Measurements from ENCODE around the gene BMP7.

DNA sequence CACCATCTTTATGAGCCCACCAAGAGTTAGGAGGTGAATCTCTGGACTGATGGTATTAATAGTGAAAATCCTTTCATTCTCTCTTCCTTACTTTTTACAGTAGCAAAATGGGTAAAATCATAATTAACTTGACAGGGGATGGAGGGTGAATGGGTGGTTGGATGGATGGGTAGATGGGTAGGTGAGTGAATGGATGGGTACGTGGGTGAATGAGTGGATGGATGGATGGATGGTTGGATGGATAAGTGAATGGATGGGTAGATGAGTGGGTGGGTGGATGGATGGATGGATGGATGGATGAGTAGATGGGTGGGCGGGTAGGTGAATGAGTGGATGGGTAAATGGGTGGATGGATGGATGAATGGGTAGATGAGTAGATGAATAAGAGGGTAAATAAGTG lies 63.2 kb downstream of the BMP7 start:
- TF ChIP-seq SIX5 (IDR thresholded peaks at IDR 0.05; ENCODE audit: low read depth, low read length) (no peak), CBX5 (IDR thresholded peaks at IDR 0.05; ENCODE audit: low read depth, low read length) (no peak), JUND (IDR thresholded peaks at IDR 0.05; ENCODE audit: low read length) (no peak), EP300 (IDR thresholded peaks at IDR 0.05; ENCODE audit: borderline replicate concordance in 1 of 2, low read depth in 2 of 2, low read length in 2 of 2) (no peak), POLR2AphosphoS5 (IDR thresholded peaks at IDR 0.05; ENCODE audit: low read depth, low read length) (no peak), POLR2A (IDR thresholded peaks at IDR 0.05; ENCODE audit: control extremely low read depth in 1 of 2, low read depth in 2 of 2, low read length in 2 of 2) (no peak), SIN3A (conservative IDR thresholded peaks at IDR 0.05 in 1 of 2, IDR thresholded peaks at IDR 0.05 in 1 of 2; ENCODE audit: low read depth in 1 of 2, low read length in 2 of 2) (no peak)
- TF ChIP-seq, protein P1, sequence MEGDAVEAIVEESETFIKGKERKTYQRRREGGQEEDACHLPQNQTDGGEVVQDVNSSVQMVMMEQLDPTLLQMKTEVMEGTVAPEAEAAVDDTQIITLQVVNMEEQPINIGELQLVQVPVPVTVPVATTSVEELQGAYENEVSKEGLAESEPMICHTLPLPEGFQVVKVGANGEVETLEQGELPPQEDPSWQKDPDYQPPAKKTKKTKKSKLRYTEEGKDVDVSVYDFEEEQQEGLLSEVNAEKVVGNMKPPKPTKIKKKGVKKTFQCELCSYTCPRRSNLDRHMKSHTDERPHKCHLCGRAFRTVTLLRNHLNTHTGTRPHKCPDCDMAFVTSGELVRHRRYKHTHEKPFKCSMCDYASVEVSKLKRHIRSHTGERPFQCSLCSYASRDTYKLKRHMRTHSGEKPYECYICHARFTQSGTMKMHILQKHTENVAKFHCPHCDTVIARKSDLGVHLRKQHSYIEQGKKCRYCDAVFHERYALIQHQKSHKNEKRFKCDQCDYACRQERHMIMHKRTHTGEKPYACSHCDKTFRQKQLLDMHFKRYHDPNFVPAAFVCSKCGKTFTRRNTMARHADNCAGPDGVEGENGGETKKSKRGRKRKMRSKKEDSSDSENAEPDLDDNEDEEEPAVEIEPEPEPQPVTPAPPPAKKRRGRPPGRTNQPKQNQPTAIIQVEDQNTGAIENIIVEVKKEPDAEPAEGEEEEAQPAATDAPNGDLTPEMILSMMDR (IDR thresholded peaks at IDR 0.05; ENCODE audit: control extremely low read depth in 1 of 3, insufficient read depth in 1 of 3, low read depth in 1 of 3, low read length in 3 of 3): no peak

Measured in H1 (cell line).